NCI-H2171 (cell line): ENCODE measurements around the gene BCL2.
"Not testable (repeated sequence)": the region's sequence is repeated elsewhere in the genome, so short reads cannot be mapped to it uniquely, and the experiment has no call there.

Experiments used
- DNase-seq: peaks from one replicate; lab custom pipeline; 2025; lab: John Stamatoyannopoulos, UW

BCL2 gene

GRCh38 chr18:63198868-63199742 is 120.5 kb downstream of the BCL2 start:
- DNase-seq: no peak

DNA sequence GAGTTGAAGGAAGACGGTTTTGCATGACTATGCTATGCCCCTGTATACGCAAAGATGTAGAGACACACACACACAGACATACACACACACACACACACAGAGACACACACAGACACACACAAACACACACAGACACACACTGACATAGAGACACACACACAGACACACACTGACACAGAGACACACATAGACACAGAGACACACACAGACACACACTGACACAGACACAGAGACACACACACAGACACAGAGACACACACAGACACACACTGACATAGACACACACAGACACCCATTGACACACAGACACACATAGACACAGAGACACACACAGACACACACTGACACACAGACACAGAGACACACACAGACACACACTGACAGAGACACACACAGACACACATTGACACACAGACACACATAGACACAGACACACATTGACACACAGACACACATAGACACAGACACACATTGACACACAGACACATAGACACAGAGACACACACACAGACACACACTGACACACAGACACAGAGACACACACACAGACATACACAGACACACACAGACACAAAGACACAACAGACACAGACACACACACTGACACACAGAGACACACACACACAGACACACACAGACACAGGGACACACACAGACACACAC is 121.3 kb downstream of the BCL2 start:
- no peak for DNase-seq

GRCh38 chr18:63197246-63197869 is 122.2 kb downstream of the BCL2 start:
- no peak for DNase-seq

GRCh38 chr18:63195326-63196159 is 124.0 kb downstream of the BCL2 start:
- no peak for DNase-seq

GRCh38 chr18:63192885-63193349 is 126.7 kb downstream of the BCL2 start:
- no peak for DNase-seq

- DNase-seq: no peak
These were observed 127.3 kb downstream of the BCL2 start for GRCh38 chr18:63192126-63192884.

DNA sequence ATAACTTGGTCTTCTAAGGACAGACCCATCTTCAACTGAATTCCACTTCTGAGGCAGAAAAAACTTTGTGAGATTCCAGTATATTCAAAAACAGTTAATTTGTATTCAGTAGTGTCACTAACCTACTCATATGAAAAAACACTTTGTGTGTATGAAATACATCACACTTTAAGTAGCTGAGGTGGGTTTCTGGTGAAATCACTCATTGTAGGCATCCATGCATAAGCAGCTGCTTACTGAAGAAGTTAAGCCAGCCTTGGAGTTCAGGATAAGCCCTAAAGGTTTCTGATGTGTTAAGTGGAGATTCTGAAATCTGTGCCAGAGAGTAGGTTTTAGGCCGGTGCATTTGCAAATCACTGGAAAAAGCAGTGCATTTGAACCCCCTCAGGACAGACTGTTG is 128.2 kb downstream of the BCL2 start:
- no peak for DNase-seq

DNA sequence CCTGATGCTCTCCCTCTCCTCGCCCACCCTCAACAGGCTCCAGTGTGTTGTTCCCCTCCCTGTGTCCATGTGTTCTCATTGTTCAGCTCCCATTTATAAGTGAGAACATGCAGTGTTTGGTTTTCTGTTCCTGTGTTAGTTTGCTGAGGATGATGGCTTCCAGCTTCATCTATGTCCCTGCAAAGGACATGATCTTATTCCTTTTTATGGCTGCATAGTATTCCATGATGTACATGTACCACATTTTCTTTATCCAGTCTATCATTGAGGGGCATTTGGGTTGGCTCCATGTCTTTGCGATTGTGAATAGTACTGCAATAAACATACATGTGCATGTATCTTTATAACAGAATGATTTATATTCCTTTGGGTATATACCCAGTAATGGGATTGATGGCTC is 128.7 kb downstream of the BCL2 start:
- DNase-seq: not testable (repeated sequence)

DNA sequence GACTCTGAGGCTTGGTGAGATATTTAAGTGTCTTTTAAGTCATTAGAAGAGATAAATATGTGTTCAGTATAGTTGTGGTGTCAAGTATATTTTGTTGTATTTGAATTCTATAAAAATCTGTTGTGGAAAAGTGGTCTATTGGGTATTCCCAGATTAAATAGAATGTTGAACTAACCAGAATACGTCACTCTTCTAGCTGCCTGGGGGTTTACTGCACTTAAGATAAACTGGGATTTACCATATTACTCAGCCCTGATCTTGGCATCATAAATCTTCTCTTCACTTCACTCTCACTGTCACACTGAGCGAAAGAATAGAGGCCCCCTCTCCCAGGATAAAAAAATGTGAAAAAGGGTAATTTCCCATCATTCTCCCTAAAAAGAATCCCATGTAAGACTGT is 129.8 kb downstream of the BCL2 start:
- DNase-seq: no peak

DNA sequence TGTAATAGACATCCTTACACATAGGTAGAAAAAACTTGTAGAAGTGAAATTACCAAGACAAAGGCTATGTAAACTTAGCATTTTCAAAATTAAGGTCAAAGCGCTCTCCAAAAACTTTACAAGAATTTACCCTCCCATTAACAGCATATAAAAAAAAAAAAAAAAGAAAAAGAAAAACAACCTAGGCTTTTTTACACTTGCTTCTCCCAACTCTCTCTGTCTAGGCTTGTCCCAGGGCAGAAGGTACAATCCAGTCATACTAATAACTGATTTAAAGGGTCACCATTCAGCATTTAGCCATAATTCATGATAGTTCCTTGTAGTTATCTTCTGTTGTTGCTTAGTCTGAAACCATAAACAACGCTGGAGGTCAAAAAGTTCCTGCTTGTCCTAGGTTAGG is 130.5 kb downstream of the BCL2 start:
- DNase-seq: no peak

DNA sequence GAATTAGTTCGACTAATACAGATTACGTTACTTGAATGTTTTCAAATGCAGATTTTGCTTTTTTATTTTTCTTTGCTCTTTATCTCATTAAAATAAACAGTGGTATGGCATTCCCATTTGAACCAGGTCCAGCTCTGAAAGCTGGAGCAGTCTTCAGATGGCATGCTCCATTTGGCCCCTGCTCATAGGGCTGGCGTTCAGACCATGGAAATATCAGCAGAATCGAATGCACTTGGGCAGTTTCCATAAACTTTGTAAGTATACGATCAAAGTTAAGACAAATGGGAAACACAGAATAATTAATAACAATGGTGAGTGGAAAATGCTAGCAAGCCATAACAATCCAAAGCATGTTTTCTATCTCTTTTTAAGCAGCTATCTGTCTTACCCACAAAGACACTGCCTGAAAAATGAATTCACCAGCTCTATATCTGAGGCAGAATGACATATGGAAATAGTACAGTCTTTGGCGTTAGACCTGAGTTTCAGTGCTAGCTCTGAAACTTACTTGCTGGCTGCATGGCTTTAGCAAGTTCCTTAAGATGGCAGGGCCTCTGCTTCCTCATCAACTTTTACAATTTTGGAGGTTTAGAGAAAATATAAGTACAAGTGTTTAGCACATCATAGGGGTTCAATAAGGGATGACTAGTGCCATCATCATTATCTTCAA is 131.6 kb downstream of the BCL2 start:
- DNase-seq: no peak

DNA sequence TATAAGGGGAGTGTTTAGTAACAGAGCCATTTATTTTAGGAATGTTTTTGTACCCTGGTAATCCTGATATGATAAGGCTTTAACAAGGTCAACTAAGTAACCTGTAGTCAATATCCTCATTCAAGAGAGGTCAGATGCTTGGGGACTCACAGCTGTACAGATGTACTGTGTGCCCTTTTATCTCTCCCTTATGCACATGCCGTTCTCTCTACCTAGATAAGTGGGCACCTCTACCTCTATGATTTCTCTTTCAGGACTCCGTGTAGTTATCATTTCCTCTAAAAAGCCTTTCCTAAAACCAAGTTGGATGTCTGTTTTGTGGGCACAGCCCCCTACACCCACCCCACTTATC is 132.4 kb downstream of the BCL2 start:
- DNase-seq: no peak

DNA sequence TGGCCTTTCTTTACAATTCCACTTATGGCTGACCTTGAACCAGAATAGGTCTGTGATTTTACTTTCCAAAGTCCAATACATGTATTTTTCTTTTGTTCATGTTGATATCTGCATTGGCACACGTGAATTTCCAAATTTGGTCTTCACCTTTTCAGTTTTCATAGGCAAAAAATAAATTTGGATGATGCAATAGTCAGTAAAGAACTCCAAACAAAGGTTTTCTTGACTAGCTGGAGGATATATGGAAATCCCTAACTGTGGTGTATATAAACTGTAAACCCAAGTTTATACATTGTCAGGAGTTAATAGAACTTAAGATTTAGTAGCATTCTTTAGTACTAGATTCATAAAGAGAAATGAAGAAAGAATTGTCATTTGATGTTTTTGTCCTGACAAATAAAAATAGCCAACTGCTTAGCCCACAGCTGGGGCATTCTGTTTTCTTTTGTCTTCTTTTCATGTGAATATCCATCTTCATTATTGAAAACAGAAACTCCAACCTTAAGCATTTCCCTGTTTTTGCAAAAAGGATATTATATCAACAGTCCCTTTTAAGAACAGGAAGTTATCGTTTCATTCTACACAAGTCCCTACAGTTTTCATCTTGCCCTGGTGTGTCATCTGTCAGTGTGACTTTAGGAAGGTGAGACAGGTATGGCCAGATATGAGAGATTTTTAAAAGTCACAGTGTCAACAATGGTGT is 132.9 kb downstream of the BCL2 start:
- no peak for DNase-seq

DNA sequence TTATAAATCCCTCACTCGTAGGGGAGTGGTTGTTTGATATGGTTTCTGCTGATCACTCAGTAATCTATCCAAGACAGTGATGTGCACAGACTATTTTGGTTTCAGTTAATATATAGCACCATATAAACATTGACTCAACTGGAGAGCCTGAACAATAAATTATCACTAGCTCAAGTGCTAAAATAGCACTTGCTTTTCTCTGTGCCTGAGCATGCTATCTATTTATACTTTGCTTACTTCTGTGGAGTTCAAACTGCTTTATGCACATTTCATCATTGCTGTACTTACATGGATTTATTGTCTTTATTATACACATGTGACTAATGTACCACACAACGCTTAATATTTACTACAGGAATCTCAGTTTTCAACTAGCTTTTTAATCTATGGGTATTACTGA is 133.6 kb downstream of the BCL2 start:
- DNase-seq: no peak

GRCh38 chr18:63183952-63184770 is 135.4 kb downstream of the BCL2 start:
- DNase-seq: no peak

- DNase-seq: no peak
These were observed 136.2 kb downstream of the BCL2 start for GRCh38 chr18:63183378-63183777.

- no peak for DNase-seq
These were observed 136.7 kb downstream of the BCL2 start for GRCh38 chr18:63182861-63183260.

DNA sequence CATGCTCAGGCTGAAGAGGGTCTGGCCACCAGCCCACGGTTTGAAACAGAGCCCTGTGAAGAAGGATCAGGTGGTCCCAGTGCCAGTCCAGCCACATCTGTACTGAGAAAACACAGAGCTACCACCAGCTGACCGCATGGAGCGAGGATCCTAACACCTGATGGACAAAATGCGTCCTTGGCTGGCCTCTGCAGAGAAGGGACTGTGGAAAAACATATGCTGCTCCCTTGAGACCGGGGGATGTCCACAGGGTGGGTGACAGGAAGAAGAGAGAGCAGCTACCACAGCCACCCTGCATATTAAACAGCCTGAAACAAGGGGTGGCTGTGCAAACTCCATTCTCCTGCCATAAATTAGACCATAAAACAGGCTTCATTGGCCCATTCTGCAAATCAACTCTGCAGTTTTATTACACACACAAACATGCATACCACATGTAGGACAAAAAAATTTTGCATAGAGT is 137.2 kb downstream of the BCL2 start:
- no peak for DNase-seq

DNA sequence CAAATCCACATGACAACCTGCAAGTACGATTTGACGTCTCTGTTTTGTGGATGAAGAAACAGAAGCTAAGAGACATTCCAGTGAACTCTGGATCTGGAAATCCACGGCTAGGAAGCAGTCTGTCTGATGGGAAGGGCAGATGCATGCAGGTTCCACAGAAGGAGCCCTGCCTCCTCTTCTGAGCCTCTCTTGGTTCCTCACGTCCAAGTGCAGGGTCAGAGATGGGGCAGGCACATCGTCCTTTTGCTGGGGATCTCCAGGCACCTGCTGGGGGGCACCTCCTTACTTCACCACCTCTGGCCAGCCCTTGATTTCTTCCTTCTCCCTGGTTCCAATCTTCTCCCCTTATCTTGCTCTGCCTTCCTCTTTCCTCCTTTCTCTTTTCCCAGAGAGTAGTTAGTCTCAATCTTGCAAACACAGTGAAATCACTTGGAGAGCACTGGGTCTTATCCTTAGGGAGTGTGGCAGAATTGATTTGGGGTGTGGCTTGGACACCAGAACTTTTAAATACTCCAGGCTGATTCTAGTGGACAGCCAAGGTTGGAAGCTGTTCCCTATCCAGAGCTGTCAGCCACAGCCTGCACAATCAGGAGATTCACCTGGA is 137.8 kb downstream of the BCL2 start:
- DNase-seq: no peak
